Astrocyte (in vitro differentiated cells and primary cell): ENCODE results near the gene DDX25. TPM values are rescaled to one million over a fixed set of nuclear protein-coding genes. Genes with fewer than 3 reads are reported as not detected.

Source experiments
- total RNA-seq: library from RNA; stranded (reverse); gene quantifications from 2 replicates; pipeline ENCODE4 v1.2.1, GENCODE V29; 2021

The DDX25 gene
- total RNA-seq, 1 donor from 2014 or later, result 1.1 TPM

Other genes with a start within 250 kb of the DDX25 start
- gene ACRV1, start 223.7 kb upstream of the DDX25 start, total RNA-seq, result not detected in 2 replicates
- not detected in 2 replicates for gene PATE1, start 158.2 kb upstream of the DDX25 start, total RNA-seq
- 0.16 TPM in 1 of 2 replicates, not detected in the other for gene PATE2, start 125.7 kb upstream of the DDX25 start, total RNA-seq
- not detected in 2 replicates for gene PATE3, start 116.4 kb upstream of the DDX25 start, total RNA-seq
- gene PATE4, start 71.2 kb upstream of the DDX25 start, total RNA-seq, result not detected in 2 replicates
- gene HYLS1, start 16.8 kb upstream of the DDX25 start, total RNA-seq, result 3.2 TPM in 2 replicates
- gene PUS3, start 1.3 kb upstream of the DDX25 start, total RNA-seq, result 14.3 and 16.9 TPM in 2 replicates
- gene VSIG10L2, start 41.5 kb downstream of the DDX25 start, total RNA-seq, result not detected in 2 replicates
- 15.5 and 17.0 TPM in 2 replicates for gene CDON, start 158.4 kb downstream of the DDX25 start, total RNA-seq